Stimulated activated CD4-positive, alpha-beta T cell treated with anti-CD3 and anti-CD28 coated beads, Interleukin-12 subunit alpha, Interleukin-12 subunit beta, amount 100 ng/mL, for 4 hours (primary cell): ENCODE results near the gene CEP250.

Experiments
- DNase-seq: peaks from one replicate; pipeline ENCODE4 v3.0.0-alpha.2; 2020

Gene CEP250

DNA sequence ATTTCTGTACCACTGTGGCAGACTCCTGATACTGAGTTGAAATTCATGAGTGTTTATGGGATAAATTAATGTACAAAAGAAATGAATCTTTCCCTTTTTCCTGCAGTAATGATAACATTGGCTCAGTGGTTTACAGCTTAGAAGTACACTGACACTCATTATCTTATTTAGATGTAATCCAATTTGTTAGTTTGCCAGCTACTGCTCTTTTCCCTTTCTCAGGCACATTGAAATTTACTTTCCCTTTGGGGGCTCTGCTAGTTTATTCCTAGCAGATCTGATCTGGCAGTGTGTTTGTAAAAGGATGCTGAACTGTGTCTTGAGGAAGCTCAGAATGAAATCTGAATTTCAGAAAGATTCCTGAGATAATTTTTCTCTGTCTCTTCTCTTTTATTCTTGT is 3.0 kb downstream of the CEP250 start:
- no peak for DNase-seq

- DNase-seq = no peak
These were observed 6.2 kb downstream of the CEP250 start for GRCh38 chr20:35461620-35462019.

- DNase-seq = no peak
These were observed 7.0 kb downstream of the CEP250 start for GRCh38 chr20:35462351-35462750.

DNA sequence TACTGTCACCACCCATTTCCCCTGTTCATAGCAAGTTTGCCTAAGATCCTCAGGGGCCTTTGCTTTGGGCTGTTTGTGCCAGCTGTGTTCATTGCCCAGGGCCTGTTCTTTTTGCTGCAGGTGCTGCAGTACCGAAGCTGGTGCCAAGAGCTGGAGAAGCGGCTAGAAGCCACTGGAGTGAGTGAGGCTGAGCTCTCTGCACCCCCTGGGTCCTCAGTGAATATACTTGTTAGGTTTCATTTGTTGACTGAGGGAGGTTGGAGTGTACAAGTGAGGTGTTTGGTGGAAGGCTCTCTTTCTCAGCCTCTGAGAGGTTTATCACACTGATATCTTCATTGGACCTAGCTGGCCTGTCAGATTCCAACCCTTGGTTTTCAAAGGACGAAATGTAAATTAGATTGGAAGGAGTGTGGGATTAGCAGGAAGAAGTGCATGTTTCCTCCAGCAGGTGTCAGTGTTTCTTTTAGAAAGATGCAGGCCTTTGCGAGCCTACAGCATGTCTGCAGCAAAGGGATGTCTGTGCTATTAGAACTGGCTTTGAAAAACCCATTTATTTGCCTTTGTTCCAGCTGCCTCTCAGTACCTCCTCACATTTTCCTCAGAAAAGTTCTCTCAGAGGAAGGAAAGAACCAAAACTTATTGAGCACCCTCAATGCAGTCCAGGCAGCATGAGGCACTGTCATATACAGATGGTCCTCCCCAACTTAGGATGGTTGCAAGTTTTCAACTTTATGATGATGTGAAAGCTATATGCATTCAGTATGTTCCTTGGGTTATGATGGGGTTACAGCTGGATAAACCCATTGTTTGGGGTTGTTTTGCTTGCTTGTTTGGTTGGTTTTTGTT is 8.3 kb downstream of the CEP250 start:
- peak; percentile 36 for DNase-seq

GRCh38 chr20:35465976-35466375 is 10.6 kb downstream of the CEP250 start:
- no peak for DNase-seq

- no peak for DNase-seq
These were observed 11.5 kb downstream of the CEP250 start for GRCh38 chr20:35466856-35467255.

- DNase-seq = no peak
These were observed 12.2 kb downstream of the CEP250 start for GRCh38 chr20:35467339-35468224.

GRCh38 chr20:35468671-35469334 is 13.4 kb downstream of the CEP250 start:
- DNase-seq = no peak

GRCh38 chr20:35472209-35472608 is 16.8 kb downstream of the CEP250 start:
- DNase-seq = no peak

DNA sequence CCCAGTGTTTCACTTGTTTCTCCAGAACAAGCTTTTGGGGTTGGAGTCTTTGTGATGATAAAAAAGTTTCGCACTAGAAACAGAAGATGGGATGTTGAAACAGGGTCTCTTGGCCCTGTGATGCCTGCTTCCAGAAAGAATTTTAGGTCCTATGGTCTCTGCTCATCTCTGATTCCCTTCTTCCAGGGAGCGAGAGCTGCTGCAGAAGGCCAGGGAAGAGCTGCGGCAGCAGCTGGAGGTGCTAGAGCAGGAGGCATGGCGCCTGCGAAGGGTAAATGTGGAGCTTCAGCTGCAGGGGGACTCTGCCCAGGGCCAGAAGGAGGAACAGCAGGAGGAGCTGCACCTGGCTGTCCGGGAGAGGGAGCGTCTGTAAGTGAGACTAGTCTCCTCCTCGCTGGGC is 18.3 kb downstream of the CEP250 start:
- no peak for DNase-seq

GRCh38 chr20:35474303-35474871 is 19.0 kb downstream of the CEP250 start:
- DNase-seq = no peak

GRCh38 chr20:35476288-35476687 is 20.9 kb downstream of the CEP250 start:
- no peak for DNase-seq

DNA sequence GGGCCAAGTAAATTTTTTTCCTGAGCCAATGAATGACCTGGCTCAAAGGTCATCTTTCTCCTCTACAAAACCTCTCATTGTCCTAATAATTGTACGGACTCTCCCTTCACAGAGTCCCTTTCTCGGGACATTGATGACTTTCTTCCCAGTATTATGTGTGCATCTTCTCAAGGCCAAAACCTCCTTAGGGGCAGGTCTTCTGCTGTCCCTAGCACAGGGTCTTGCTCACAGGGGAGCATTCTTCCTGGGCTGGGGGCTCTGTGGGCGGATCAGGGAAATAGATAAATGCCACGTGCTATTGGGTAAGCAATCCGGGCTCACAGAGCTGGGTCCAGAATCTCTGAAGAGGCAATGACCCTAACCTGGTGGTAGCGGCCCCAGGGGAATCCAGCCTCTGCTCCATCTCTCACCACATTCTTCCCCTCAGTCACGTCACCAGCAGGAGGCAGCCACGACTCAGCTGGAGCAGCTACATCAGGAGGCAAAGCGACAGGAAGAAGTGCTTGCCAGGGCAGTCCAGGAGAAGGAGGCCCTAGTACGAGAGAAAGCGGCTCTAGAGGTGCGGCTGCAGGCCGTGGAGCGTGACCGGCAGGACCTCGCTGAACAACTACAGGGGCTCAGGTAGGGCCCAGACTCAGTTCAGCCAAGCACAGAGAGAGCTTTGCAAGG is 23.5 kb downstream of the CEP250 start:
- DNase-seq = no peak

GRCh38 chr20:35479798-35480197 is 24.4 kb downstream of the CEP250 start:
- DNase-seq = no peak

DNA sequence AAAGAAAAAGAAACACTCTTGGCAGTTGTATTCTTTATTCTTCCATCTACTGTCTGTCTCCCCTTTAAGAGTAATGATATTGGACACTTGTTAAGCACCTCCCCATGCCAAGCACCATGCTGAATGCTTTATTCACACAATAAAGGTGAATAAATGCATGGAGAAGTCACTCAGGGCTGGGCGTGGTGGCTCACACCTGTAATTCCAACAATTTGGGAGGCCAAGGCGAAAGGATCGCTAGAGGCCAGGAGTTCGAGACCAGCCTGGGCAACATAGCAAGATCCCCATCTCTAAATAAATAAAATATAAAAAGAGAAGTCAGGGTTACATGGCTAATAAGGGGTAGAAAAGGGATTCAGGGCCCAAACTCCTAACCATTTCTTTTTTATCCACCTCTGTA is 32.1 kb downstream of the CEP250 start:
- DNase-seq = no peak

DNA sequence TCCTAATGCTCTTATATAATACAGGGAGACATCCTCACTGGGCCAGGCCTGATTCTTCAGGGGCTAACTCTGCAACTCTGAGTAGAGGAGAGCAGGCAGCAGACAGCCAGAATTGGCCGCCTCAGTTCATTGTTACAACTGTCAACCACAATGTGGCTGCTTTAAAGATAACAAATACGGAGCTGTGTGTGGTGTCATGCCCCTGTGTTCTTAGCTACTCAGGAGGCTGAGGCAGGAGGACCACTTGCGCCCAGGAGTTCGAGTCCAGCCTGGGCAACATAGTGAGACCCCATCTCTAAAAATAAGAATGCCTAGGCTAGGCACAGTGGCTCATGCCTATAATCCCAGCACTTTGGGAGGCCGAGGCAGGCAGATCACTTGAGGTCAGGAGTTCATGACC is 34.3 kb downstream of the CEP250 start:
- no peak for DNase-seq

DNA sequence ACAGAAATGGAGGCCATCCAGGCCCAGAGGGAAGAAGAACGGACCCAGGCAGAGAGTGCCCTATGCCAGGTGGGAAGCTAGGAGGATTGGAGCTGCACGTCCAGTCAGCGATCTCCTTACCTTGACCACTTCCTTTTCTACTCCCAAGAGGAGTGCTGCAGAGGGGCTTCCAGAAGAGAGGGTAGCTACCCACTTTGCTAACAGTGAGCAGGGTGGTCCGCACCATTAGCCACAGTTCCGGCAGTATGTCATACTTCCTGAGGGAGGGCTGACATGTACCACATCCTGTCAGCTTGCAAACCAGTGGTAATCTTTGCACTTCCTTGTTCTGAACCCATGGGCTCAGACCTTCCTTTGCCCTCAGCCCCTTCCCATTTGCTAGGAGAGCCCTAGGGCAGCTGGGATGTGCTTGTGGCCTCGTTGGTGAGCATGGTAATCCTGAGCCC is 35.4 kb downstream of the CEP250 start:
- DNase-seq = peak; percentile 41

- DNase-seq = no peak
These were observed 36.4 kb downstream of the CEP250 start for GRCh38 chr20:35491823-35492222.

- DNase-seq = no peak
These were observed 37.0 kb downstream of the CEP250 start for GRCh38 chr20:35492352-35492751.

GRCh38 chr20:35496481-35496880 is 41.1 kb downstream of the CEP250 start:
- DNase-seq = no peak

DNA sequence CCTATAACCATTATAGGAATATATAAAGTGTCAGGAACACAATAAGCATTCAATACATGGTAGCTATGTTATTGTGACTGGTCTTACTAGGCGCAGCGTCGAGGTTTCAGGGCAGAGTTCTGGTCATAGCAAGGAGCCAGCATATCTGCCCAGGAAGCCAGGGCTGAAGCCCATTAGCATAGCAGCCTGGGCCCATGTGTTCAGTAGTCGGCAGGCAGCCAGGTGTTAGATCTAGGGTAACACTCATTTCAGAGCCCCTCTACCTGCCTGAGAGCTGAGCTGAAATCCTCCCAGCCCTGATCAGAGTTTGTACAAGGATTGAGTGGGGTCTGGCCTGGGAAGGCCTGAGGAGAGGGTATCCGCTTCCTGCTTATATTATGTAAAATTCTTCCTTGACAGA is 41.9 kb downstream of the CEP250 start:
- no peak for DNase-seq

DNA sequence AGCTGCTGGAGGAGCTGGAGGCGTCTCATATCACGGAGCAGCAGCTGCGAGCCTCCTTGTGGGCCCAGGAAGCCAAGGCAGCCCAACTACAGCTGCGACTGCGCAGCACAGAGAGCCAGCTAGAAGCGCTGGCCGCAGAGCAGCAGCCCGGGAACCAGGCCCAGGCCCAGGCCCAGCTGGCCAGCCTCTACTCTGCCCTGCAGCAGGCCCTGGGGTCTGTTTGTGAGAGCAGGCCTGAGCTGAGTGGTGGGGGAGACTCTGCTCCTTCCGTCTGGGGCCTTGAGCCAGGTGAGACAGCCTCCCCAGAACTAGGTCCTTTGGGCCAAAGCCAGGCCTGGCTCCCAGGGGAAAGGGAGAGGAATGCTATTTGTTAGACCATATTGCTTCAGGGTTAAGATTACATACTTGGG is 42.4 kb downstream of the CEP250 start:
- no peak for DNase-seq
